GM12878 (cell line): ENCODE measurements around the gene PVALEF. TPM values are rescaled to one million over a fixed set of nuclear protein-coding genes. Genes with fewer than 3 reads are reported as not detected.

ENCODE experiments used
- BMI1 ChIP-seq: fragments of 450-650 bp; IDR thresholded peaks from 2 replicates; pipeline ENCODE4 v1.6.1; 2016; ENCODE audit warnings: mild to moderate bottlenecking, moderate library complexity, borderline replicate concordance
- CTCF ChIP-seq, 3 experiments: IDR thresholded peaks in 2 of 3; conservative IDR thresholded peaks in 1 of 3; 2 replicates each; pipeline ENCODE4 v1.5.1; 2011; ENCODE audit warnings: low read depth in 3 of 3, low read length in 3 of 3, mild to moderate bottlenecking in 3 of 3, control low read depth in 2 of 3, moderate library complexity in 2 of 3, inconsistent platforms in 1 of 3, mixed read lengths in 1 of 3; ENCODE audit not compliant: control insufficient read depth in 2 of 3, insufficient read depth in 1 of 3; ENCODE audit errors: extremely low read depth in 1 of 3
- EGR1 ChIP-seq, 2 experiments: IDR thresholded peaks; 1 replicate in 1 of 2; 2 replicates in 1 of 2; pipeline ENCODE4 v1.6.1; 2011 to 2012; ENCODE audit warnings: low read depth in 2 of 2, low read length in 2 of 2, borderline replicate concordance in 1 of 2, mild to moderate bottlenecking in 1 of 2, moderate library complexity in 1 of 2
- NBN ChIP-seq: fragments of 450-650 bp; IDR thresholded peaks from 2 replicates; pipeline ENCODE4 v1.6.1; 2016
- NFIC ChIP-seq: IDR thresholded peaks from 2 replicates; pipeline ENCODE4 v1.6.1; 2012; ENCODE audit warnings: low read depth, mild to moderate bottlenecking, inconsistent platforms, low read length, moderate library complexity
- PAX5 ChIP-seq: IDR thresholded peaks from 2 replicates; pipeline ENCODE4 v1.6.1; 2011; ENCODE audit warnings: low read depth, low read length, borderline replicate concordance
- PKNOX1 ChIP-seq: fragments of 450-650 bp; IDR thresholded peaks from 2 replicates; pipeline ENCODE4 v1.6.1; 2016; ENCODE audit warnings: mild to moderate bottlenecking
- POLR2A ChIP-seq: IDR thresholded peaks from 2 replicates; pipeline ENCODE4 v1.6.1; 2011; ENCODE audit warnings: low read depth, mild to moderate bottlenecking, low read length
- POLR2AphosphoS5 ChIP-seq: IDR thresholded peaks from 2 replicates; pipeline ENCODE4 v1.6.1; 2011; ENCODE audit warnings: mild to moderate bottlenecking, low read length, inconsistent platforms
- RAD21 ChIP-seq: IDR thresholded peaks from 2 replicates; pipeline ENCODE4 v1.6.1; 2011; ENCODE audit warnings: mild to moderate bottlenecking, low read depth, low read length, moderate library complexity; ENCODE audit not compliant: insufficient read depth
- RCOR1 ChIP-seq: conservative IDR thresholded peaks from 2 replicates; pipeline ENCODE4 v1.6.1; 2012; ENCODE audit warnings: low read depth, low read length, improper control_type of control experiment
- ZBTB40 ChIP-seq: fragments of 450-650 bp; IDR thresholded peaks from 2 replicates; pipeline ENCODE4 v1.6.1; 2016; ENCODE audit warnings: mild to moderate bottlenecking, moderate library complexity, borderline replicate concordance
- ZSCAN29 ChIP-seq: fragments of 450-650 bp; IDR thresholded peaks from 2 replicates; pipeline ENCODE4 v1.6.1; 2017; ENCODE audit warnings: mild to moderate bottlenecking, moderate library complexity
- polyA plus RNA-seq, 11 experiments: library from polyadenylated mRNA; depleted of rRNA in 4 of 11; unstranded in 6 of 11; stranded (reverse) in 5 of 11; fragments of >200 nt; fragmentation: Nextera tagmentation in 4 of 11; fragmentation: Illumina TruSeq in 1 of 11; extraction: Ambion mirVana in 4 of 11; extraction: Trizol in 1 of 11; gene quantifications; 1 replicate in 1 of 11; 2 replicates in 10 of 11; pipeline versions ENCODE4 v1.2.1 to v1.2.3, GENCODE V29; 2011 to 2016; ENCODE audit warnings: inconsistent platforms in 2 of 11, missing spikeins in 2 of 11, low read depth in 1 of 11
- total RNA-seq, 4 experiments: library from RNA; depleted of rRNA in 3 of 4; stranded (reverse); fragments of >200 nt in 3 of 4; fragmentation: Illumina TruSeq in 1 of 4; extraction: Trizol in 1 of 4; gene quantifications; 2 replicates each; pipeline versions ENCODE4 v1.2.1 to v1.2.3, GENCODE V29; 2013 to 2021

PVALEF gene
- total and polyA plus RNA-seq, 10 of the 15 experiments (the other 5 are each of a cell fraction or from before 2014, with no cell fraction given), result not detected

GRCh38 chr17:81120149-81120484, 45.2 kb upstream of the PVALEF start (continued):
- TF ChIP-seq ZBTB40, result no peak
- TF ChIP-seq RCOR1, result no peak
- no peak for TF ChIP-seq PKNOX1
- TF ChIP-seq NBN, result no peak
- no peak for TF ChIP-seq NFIC
- no peak for TF ChIP-seq POLR2A
- TF ChIP-seq POLR2AphosphoS5, result no peak
- TF ChIP-seq CTCF (IDR thresholded peaks at IDR 0.05 in 2 of 3, conservative IDR thresholded peaks at IDR 0.05 in 1 of 3; ENCODE audit: control insufficient read depth in 2 of 3, extremely low read depth in 1 of 3, insufficient read depth in 1 of 3, low read depth in 3 of 3, low read length in 3 of 3), result no peak
- TF ChIP-seq ZSCAN29, result no peak
- no peak for TF ChIP-seq BMI1
- no peak for TF ChIP-seq EGR1 (IDR thresholded peaks at IDR 0.05; ENCODE audit: borderline replicate concordance in 1 of 2, low read depth in 2 of 2, low read length in 2 of 2)
- TF ChIP-seq RAD21, result no peak
- TF ChIP-seq PAX5, result no peak
